Thymus (tissue), 11 donors: Measurements from ENCODE around the gene ATM. TPM values are rescaled to one million over a fixed set of nuclear protein-coding genes. Genes with fewer than 3 reads are reported as not detected.

ENCODE experiments used
- DNase-seq, 9 donors: peaks; one replicate each; pipeline ENCODE4 v3.0.0-alpha.2; 2013; ENCODE audit warnings: low spot score in 9 of 9, low read depth in 6 of 9, missing footprints in 1 of 9
- H3K27ac ChIP-seq, 2 donors: one replicate each; pipeline ENCODE4 v1.5.1; 2013; ENCODE audit warnings: control low read depth in 1 of 2, low read depth in 1 of 2, low read length in 1 of 2, mild to moderate bottlenecking in 1 of 2, moderate library complexity in 1 of 2
- H3K27me3 ChIP-seq, 2 donors: one replicate each; pipeline ENCODE4 v1.5.1; 2013; ENCODE audit warnings: low read length in 1 of 2; ENCODE audit not compliant: control insufficient read depth in 2 of 2, insufficient read depth in 1 of 2
- H3K36me3 ChIP-seq, 2 donors: one replicate each; pipeline ENCODE4 v1.5.1; 2013; ENCODE audit warnings: low read length in 1 of 2, mild to moderate bottlenecking in 1 of 2, moderate library complexity in 1 of 2; ENCODE audit not compliant: control insufficient read depth in 2 of 2, insufficient read depth in 2 of 2
- H3K4me1 ChIP-seq, 2 donors: one replicate each; pipeline ENCODE4 v1.5.1; 2013; ENCODE audit warnings: low read length in 2 of 2; ENCODE audit not compliant: control insufficient read depth in 2 of 2, insufficient read depth in 2 of 2
- H3K4me3 ChIP-seq, 2 donors: one replicate each; pipeline ENCODE4 v1.5.1; 2013; ENCODE audit warnings: low read length in 2 of 2, control low read depth in 1 of 2, mild to moderate bottlenecking in 1 of 2
- H3K9me3 ChIP-seq, 2 donors: one replicate each; pipeline ENCODE4 v1.5.1; 2013; ENCODE audit warnings: low read length in 1 of 2, mild to moderate bottlenecking in 1 of 2; ENCODE audit not compliant: control insufficient read depth in 2 of 2, insufficient read depth in 1 of 2
- WGBS: extraction: QIAGEN DNeasy Blood & Tissue Kit; methylation state at CpG from one replicate; pipeline ENCODE4 v1.1.7; 2013; 5-methylcytosine and 5-hydroxymethylcytosine counted together
- polyA plus RNA-seq: library from polyadenylated mRNA; stranded (reverse); fragments of 200-250 nt; gene quantifications from one replicate; pipeline ENCODE4 v1.2.3, GENCODE V29; 2013
- total RNA-seq: library from RNA; stranded (reverse); fragments of 120-200 nt; gene quantifications from one replicate; pipeline ENCODE4 v1.2.4, GENCODE V29; 2013
- donor health status: healthy.

The ATM gene
- total and polyA plus RNA-seq, 2 donors = 55.0 to 67.0 TPM

- Histone ChIP-seq H3K36me3 (peaks cover 54 to 76% of the 10 kb centered on the region in 2 donors), H3K4me3 (no peak overlapping the region), H3K4me1 (no peaks in the 10 kb centered on the region), H3K9me3 (peaks cover 26 to 37% of the 10 kb centered on the region in 2 donors), H3K27ac (no peak overlapping the region), H3K27me3 (no peaks in the 10 kb centered on the region)
- WGBS = 98% methylated on average over 9 of the region's 9 CpGs
- no peak for DNase-seq
Measured at GRCh38 chr11:108204376-108204775, 18.5 kb upstream of the ATM start.

GRCh38 chr11:108204929-108205499 is 17.9 kb upstream of the ATM start:
- no peaks in the 10 kb centered on the region for H3K27me3 ChIP-seq
- no peak overlapping the region for H3K27ac ChIP-seq
- peaks cover 26 to 37% of the 10 kb centered on the region in 2 donors for H3K9me3 ChIP-seq
- no peak for DNase-seq
- WGBS = 98% methylated on average over 4 of the region's 4 CpGs
- H3K4me3 ChIP-seq = no peak overlapping the region
- H3K36me3 ChIP-seq = peaks cover 52 to 71% of the 10 kb centered on the region in 2 donors
- no peaks in the 10 kb centered on the region for H3K4me1 ChIP-seq

- H3K4me3 ChIP-seq = no peak overlapping the region
- no peaks in the 10 kb centered on the region for H3K27me3 ChIP-seq
- H3K27ac ChIP-seq = no peak overlapping the region
- no peak for DNase-seq
- H3K36me3 ChIP-seq = peaks cover 64 to 73% of the 10 kb centered on the region in 2 donors
- 98% methylated on average over 6 of the region's 6 CpGs for WGBS
- peaks cover 26 to 41% of the 10 kb centered on the region in 2 donors for H3K9me3 ChIP-seq
- no peaks in the 10 kb centered on the region for H3K4me1 ChIP-seq
Measured at GRCh38 chr11:108206171-108206570, 16.7 kb upstream of the ATM start.

- DNase-seq = peak in 1 of 9 donors; percentile 18
- Histone ChIP-seq H3K4me3 (no peak overlapping the region), H3K27ac (no peak overlapping the region), H3K27me3 (no peaks in the 10 kb centered on the region), H3K36me3 (peaks cover 64 to 77% of the 10 kb centered on the region in 2 donors), H3K9me3 (peaks cover 26 to 42% of the 10 kb centered on the region in 2 donors), H3K4me1 (no peaks in the 10 kb centered on the region)
- 98% methylated on average over 8 of the region's 8 CpGs for WGBS
Measured at GRCh38 chr11:108206969-108207682, 15.7 kb upstream of the ATM start.

- H3K36me3 ChIP-seq = peaks cover 63 to 80% of the 10 kb centered on the region in 2 donors
- no peaks in the 10 kb centered on the region for H3K4me1 ChIP-seq
- H3K27me3 ChIP-seq = no peaks in the 10 kb centered on the region
- WGBS = 99% methylated on average over 6 of the region's 6 CpGs
- no peak overlapping the region for H3K4me3 ChIP-seq
- peaks cover 26 to 42% of the 10 kb centered on the region in 2 donors for H3K9me3 ChIP-seq
- H3K27ac ChIP-seq = no peak overlapping the region
- DNase-seq = no peak
Measured at GRCh38 chr11:108207683-108208060, 15.2 kb upstream of the ATM start.

- no peak overlapping the region for H3K27ac ChIP-seq
- peaks cover 17 to 29% of the 10 kb centered on the region in 2 donors for H3K9me3 ChIP-seq
- no peak for DNase-seq
- H3K4me1 ChIP-seq = no peaks in the 10 kb centered on the region
- H3K36me3 ChIP-seq = peaks cover 48 to 59% of the 10 kb centered on the region in 2 donors
- no peak overlapping the region for H3K4me3 ChIP-seq
- H3K27me3 ChIP-seq = no peaks in the 10 kb centered on the region
- 97% methylated on average over 1 of the region's 1 CpG for WGBS
Measured at GRCh38 chr11:108210441-108210840, 12.4 kb upstream of the ATM start.

GRCh38 chr11:108213784-108214183 is 9.1 kb upstream of the ATM start:
- Histone ChIP-seq H3K4me1 (no peaks in the 10 kb centered on the region), H3K36me3 (peaks cover 20 to 30% of the 10 kb centered on the region in 2 donors), H3K27me3 (no peaks in the 10 kb centered on the region), H3K4me3 (no peak overlapping the region), H3K9me3 (peaks cover 0 to 5% of the 10 kb centered on the region in 2 donors), H3K27ac (no peak overlapping the region)
- no peak for DNase-seq
- 97% methylated on average over 2 of the region's 2 CpGs for WGBS

- WGBS = 86% methylated on average over 4 of the region's 4 CpGs
- Histone ChIP-seq H3K27me3 (no peaks in the 10 kb centered on the region), H3K36me3 (peaks cover 3 to 10% of the 10 kb centered on the region in 2 donors), H3K27ac (no peak overlapping the region), H3K4me3 (no peak overlapping the region), H3K4me1 (peaks cover 10 to 11% of the 10 kb centered on the region in 2 donors), H3K9me3 (no peaks in the 10 kb centered on the region)
- DNase-seq = peak in 1 of 9 donors; percentile 12
Measured at GRCh38 chr11:108216988-108217387, 5.9 kb upstream of the ATM start.

- no peaks in the 10 kb centered on the region for H3K27me3 ChIP-seq
- H3K4me3 ChIP-seq = no peak overlapping the region
- H3K27ac ChIP-seq = no peak overlapping the region
- H3K36me3 ChIP-seq = peaks cover 0 to 6% of the 10 kb centered on the region in 2 donors
- no peaks in the 10 kb centered on the region for H3K9me3 ChIP-seq
- H3K4me1 ChIP-seq = peaks cover 10 to 11% of the 10 kb centered on the region in 2 donors
- no peak for DNase-seq
- 97% methylated on average over 2 of the region's 2 CpGs for WGBS
Measured at GRCh38 chr11:108218455-108218854, 4.4 kb upstream of the ATM start.
